ENCODE data around the gene GLMN. TPM values are rescaled to one million over a fixed set of nuclear protein-coding genes. Genes with fewer than 3 reads are reported as not detected.

The GLMN gene
- total RNA-seq, 1 experiment from 2014 or later: 10.4 TPM

GRCh38 chr1:92203105-92203504 is 95.7 kb downstream of the GLMN start:
- ChIA-PET POLR2A (no interaction called here), CTCF (no interaction called here)
- Histone ChIP-seq H3K36me3 (ENCODE audit: control insufficient read depth, insufficient read depth, low read length) (no peaks in the 10 kb centered on the region), H3K4me3 (ENCODE audit: low read depth in 2 of 2, low read length in 2 of 2) (no peak overlapping the region), H3K4me1 (ENCODE audit: control insufficient read depth, insufficient read depth, low read length) (no peaks in the 10 kb centered on the region), H3K27me3 (ENCODE audit: control insufficient read depth, insufficient read depth, low read length) (no peaks in the 10 kb centered on the region), H3K9me3 (ENCODE audit: control insufficient read depth, insufficient read depth, low read depth, low read length) (no peaks in the 10 kb centered on the region), H3K27ac (ENCODE audit: low read length) (no peak overlapping the region)
- in situ Hi-C loops (cut with HindIII; ENCODE audit: low pct_unique_long_range_greater_than_20kb, low sequenced_read_pairs) (no loop called here), intact Hi-C loops (cut with micrococcal nuclease; ENCODE audit: unreplicated experiment) (no loop called here)
- TF ChIP-seq SIN3A (IDR thresholded peaks at IDR 0.05; ENCODE audit: borderline replicate concordance, insufficient read depth, low read depth, low read length): no peak
- no peak for TF ChIP-seq TCF7L2 (IDR thresholded peaks at IDR 0.05; ENCODE audit: low read depth, low read length)
- TF ChIP-seq REST (IDR thresholded peaks at IDR 0.05; ENCODE audit: insufficient read depth in 1 of 2, low read depth in 2 of 2, low read length in 1 of 2): no peak
- no peak for TF ChIP-seq CTCF (IDR thresholded peaks at IDR 0.05)
- TF ChIP-seq POLR2AphosphoS5 (IDR thresholded peaks at IDR 0.05; ENCODE audit: low read depth, low read length): no peak
- no TSS peak for BruUV-seq (replicated peaks)
- DNase-seq (ENCODE audit: low read depth, low spot score) (no peak), ATAC-seq (no peak)

GRCh38 chr1:92201973-92202372 is 96.8 kb downstream of the GLMN start:
- no peaks in the 10 kb centered on the region for H3K36me3 ChIP-seq (ENCODE audit: control insufficient read depth, insufficient read depth, low read length)
- H3K9me3 ChIP-seq (ENCODE audit: control insufficient read depth, insufficient read depth, low read depth, low read length): no peaks in the 10 kb centered on the region
- TF ChIP-seq TCF7L2 (IDR thresholded peaks at IDR 0.05; ENCODE audit: low read depth, low read length): no peak
- TF ChIP-seq REST (IDR thresholded peaks at IDR 0.05; ENCODE audit: insufficient read depth in 1 of 2, low read depth in 2 of 2, low read length in 1 of 2): no peak
- TF ChIP-seq CTCF (IDR thresholded peaks at IDR 0.05): no peak
- no peak for TF ChIP-seq SIN3A (IDR thresholded peaks at IDR 0.05; ENCODE audit: borderline replicate concordance, insufficient read depth, low read depth, low read length)
- TF ChIP-seq POLR2AphosphoS5 (IDR thresholded peaks at IDR 0.05; ENCODE audit: low read depth, low read length): no peak
- ATAC-seq: no peak
- no peaks in the 10 kb centered on the region; the same call in 1 of the 2 replicates for H3K4me1 ChIP-seq (ENCODE audit: control insufficient read depth, insufficient read depth, low read length)
- intact Hi-C loops (cut with micrococcal nuclease; ENCODE audit: unreplicated experiment) (no loop called here), in situ Hi-C loops (cut with HindIII; ENCODE audit: low pct_unique_long_range_greater_than_20kb, low sequenced_read_pairs) (no loop called here)
- H3K4me3 ChIP-seq (ENCODE audit: low read depth in 2 of 2, low read length in 2 of 2): no peak overlapping the region
- ChIA-PET CTCF (no interaction called here), POLR2A (no interaction called here)
- DNase-seq (ENCODE audit: low read depth, low spot score): no peak
- no TSS peak for BruUV-seq (replicated peaks)
- H3K27me3 ChIP-seq (ENCODE audit: control insufficient read depth, insufficient read depth, low read length): no peaks in the 10 kb centered on the region
- no peak overlapping the region for H3K27ac ChIP-seq (ENCODE audit: low read length)

Other genes with a start within 250 kb of the GLMN start
- gene SETSIP, start 223.6 kb downstream of the GLMN start, total RNA-seq (2021; ENCODE audit: unreplicated experiment): not detected
- gene BTBD8, start 218.6 kb downstream of the GLMN start, total RNA-seq (2021; ENCODE audit: unreplicated experiment): 0.69 TPM
- gene C1orf146, start 81.1 kb downstream of the GLMN start, total RNA-seq (2021; ENCODE audit: unreplicated experiment): not detected
- 16.3 TPM for gene RPAP2, start 72 bp upstream of the GLMN start, total RNA-seq (2021; ENCODE audit: unreplicated experiment)
- 0.49 TPM for gene GFI1, start 187.9 kb upstream of the GLMN start, total RNA-seq (2021; ENCODE audit: unreplicated experiment)